Measurements from ENCODE around the gene NOTUM.

DNA sequence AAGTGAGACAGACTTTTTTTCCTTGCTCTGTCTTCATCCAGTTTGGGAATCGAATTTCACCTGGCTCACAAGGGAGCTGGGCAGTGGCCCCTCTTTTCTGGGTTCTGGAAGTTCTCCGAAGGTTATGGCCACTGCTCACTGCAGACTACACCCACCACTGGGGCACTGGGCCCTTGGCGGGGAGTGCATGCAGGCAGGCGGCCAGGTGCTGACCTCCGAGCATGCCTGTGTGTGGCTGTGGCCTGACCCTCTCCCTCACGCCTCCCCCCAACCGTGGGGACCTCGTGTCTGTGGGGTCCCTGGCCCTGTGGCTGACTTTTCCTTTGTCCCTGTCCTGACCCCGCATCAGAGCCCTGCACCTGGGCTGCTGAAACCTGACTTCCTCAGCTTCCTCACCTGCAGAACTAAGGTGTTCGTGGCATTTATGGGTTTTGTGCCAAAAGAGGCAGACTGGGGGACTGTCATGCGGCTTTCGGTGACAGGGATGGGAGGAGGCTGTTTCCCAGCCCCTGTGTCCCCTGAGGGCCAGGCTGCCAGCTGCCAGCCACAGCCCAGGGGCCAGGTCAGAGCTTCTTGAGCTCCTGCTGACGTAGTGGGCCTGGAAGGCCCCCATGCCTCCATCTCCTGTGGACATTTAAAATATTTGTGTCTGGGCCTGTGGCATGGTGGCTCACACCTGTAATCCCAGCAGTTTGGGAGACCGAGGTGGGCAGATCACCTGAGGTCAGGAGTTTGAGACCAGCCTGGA, 37.9 kb upstream of the NOTUM start:
- TF ChIP-seq POLR2A (IDR thresholded peaks at IDR 0.05) (no peak), POLR2AphosphoS5 (IDR thresholded peaks at IDR 0.05) (no peak), EP300 (IDR thresholded peaks at IDR 0.05) (no peak)
- TF ChIP-seq, protein P1, sequence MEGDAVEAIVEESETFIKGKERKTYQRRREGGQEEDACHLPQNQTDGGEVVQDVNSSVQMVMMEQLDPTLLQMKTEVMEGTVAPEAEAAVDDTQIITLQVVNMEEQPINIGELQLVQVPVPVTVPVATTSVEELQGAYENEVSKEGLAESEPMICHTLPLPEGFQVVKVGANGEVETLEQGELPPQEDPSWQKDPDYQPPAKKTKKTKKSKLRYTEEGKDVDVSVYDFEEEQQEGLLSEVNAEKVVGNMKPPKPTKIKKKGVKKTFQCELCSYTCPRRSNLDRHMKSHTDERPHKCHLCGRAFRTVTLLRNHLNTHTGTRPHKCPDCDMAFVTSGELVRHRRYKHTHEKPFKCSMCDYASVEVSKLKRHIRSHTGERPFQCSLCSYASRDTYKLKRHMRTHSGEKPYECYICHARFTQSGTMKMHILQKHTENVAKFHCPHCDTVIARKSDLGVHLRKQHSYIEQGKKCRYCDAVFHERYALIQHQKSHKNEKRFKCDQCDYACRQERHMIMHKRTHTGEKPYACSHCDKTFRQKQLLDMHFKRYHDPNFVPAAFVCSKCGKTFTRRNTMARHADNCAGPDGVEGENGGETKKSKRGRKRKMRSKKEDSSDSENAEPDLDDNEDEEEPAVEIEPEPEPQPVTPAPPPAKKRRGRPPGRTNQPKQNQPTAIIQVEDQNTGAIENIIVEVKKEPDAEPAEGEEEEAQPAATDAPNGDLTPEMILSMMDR (IDR thresholded peaks at IDR 0.05): no peak

All from upper lobe of left lung (tissue), 4 donors.